Glomerular endothelial cell (primary cell): ENCODE data around the gene ZNF555. TPM values are rescaled to one million over a fixed set of nuclear protein-coding genes. Genes with fewer than 3 reads are reported as not detected.
"Not testable (repeated sequence)": the region's sequence is repeated elsewhere in the genome, so short reads cannot be mapped to it uniquely, and the experiment has no call there.

Experiments used
- DNase-seq: peaks from one replicate; pipeline ENCODE4 v3.0.0-alpha.2; 2011; ENCODE audit warnings: low read depth, low spot score; ENCODE audit errors: extremely low read depth
- total RNA-seq: library from RNA; depleted of rRNA; stranded (reverse); fragments of >200 nt; gene quantifications from 2 replicates; pipeline ENCODE4 v1.2.3, GENCODE V29; 2015

ZNF555 gene
- total RNA-seq, 1 donor from 2014 or later = 5.8 TPM

DNA sequence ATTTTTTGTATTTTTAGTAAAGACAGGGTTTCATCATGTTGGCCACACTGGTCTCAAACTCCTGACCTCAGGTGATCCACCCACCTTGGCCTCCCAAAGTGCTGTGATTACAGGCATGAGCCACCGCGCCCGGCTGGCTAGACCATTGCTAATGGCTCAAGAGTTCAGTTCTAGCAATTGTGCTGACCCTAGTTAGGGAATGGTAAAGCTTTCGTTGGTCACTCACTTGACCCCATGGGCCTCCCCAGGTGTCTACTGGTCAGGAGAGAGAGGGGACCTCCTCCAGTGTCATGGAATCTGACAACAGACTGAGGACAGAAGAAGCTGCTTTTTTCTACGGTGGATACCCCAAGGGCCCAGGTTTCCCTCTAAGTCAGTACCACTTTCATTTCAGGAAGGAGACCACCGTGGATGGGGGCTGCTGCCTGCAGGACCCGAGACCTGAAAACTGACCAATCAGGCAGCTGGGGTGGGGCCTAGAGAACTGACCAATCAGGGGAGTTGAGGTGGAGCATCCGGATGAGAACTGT lies 25.3 kb downstream of the ZNF555 start:
- DNase-seq = no peak

DNA sequence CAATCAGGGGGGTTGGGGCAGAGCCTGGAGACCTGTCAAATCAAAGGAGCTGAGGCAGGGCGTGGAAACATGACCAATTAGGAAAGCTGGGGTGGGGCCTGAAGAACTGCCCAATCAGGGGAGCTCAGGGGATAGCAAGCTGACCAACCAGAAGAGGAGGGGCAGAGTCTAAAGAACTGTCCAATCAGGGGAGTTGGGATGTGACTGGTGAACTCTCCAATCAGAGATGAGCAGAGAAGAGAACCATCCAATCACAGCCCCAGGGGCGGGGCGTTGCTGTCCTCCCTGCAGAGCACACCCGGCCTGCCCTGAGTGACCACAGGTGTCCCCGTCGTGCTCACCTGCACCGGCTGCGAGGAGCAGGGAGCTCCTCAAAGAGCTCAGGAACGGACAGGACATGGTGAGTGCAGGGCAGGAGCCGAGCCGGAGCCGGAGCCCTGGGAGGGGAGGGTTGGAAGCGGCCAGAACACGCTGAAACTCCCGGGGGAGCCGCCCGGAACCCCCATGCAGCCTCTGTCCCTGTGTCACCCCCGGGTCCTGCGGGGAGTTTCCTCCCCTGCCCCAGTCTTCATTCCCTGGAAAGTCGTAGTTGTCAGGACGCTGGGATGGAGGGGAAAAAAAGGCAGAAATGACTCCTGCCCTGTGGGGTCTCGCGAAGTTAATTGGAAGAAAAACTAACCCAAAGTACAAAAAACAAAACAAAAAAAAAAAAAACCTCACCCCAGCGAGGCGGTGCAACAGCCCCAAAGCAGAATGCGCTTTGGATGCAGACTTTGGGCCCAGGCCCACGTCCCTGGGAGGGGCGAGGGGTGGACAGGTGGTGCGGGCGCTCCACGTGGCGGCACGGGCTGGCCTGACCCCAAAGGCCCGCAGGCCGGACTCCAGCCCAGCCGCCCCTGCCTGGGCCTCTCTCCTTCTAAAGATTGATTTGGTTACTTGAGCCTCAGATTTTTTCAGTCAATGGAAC lies 26.0 kb downstream of the ZNF555 start, which contains the start of gene ZNF556:
TSS of gene ZNF556 (plus strand) at position 311 of the 967 bp plus-strand sequence. CDS start at position 398, 87 bp downstream.
- DNase-seq = no peak

DNA sequence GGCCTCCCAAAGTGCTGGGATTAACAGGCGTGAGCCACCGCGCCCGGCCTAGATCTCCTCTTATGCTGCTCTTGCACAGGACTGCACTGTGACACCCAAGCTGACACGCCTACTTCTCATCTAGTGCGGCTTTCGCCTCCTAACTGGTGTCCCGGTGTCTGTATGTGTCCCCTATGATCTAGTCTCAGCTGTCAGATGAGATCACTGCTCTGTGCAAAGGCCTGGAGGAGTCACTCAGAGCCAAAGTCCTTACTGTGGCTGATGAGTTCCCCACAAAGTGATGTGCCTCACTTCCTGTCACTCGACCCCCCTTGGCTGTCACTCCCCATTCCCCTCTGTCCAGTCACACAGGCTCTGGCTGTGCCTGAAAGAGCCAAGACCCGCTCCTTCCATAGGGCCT lies 28.3 kb downstream of the ZNF555 start:
- DNase-seq = no peak

DNA sequence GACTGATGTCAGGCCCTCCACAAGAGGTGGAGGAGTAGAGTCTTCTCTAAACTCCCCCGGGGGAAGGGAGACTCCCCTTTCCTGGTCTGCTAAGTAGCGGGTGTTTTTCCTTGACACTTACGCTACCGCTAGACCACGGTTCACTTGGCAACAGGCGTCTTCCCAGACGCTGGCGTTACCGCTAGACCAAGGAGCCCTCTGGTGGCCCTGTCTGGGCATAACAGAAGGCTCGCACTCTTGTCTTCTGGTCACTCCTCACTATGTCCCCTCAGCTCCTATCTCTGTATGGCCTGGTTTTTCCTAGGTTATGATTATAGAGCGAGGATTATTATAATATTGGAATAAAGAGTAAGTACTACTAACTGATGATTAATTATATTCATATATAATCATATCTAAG lies 30.9 kb downstream of the ZNF555 start:
- not testable (repeated sequence) for DNase-seq

DNA sequence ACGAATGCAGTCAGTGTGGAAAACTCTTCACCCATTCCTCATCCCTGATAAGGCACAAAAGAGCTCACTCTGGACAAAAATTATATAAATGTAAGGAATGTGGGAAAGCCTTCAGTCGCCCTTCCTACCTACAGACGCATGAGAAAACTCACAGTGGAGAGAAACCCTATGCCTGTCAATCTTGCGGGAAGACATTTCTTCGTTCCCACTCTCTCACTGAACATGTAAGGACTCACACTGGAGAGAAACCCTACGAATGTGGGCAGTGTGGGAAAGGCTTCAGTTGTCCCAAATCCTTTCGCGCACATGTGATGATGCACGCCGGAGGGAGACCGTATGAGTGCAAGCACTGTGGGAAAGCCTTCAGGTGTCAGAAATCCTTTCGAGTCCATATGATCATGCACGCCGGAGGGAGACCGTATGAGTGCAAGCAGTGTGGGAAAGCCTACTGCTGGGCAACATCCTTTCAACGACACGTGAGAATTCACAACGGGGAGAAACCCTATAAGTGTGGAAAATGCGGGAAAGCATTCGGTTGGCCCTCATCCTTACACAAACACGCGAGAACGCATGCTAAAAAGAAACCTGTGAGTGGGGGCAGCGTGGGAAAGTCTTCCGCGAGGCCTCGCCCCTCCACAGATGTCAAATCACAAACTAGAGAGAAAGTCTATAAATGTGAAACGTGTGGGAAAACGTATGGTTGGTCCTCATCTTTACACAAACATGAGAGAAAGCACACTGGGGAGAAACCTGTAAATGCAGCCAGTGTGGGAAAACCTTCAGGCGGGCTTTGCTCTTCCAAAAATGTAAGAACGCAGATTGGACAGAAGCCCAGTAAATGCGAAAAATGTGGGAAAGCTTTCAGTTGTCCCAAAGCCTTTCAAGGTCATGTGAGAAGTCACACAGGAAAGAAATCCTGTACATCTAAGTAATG lies 36.4 kb downstream of the ZNF555 start:
- DNase-seq = no peak

DNA sequence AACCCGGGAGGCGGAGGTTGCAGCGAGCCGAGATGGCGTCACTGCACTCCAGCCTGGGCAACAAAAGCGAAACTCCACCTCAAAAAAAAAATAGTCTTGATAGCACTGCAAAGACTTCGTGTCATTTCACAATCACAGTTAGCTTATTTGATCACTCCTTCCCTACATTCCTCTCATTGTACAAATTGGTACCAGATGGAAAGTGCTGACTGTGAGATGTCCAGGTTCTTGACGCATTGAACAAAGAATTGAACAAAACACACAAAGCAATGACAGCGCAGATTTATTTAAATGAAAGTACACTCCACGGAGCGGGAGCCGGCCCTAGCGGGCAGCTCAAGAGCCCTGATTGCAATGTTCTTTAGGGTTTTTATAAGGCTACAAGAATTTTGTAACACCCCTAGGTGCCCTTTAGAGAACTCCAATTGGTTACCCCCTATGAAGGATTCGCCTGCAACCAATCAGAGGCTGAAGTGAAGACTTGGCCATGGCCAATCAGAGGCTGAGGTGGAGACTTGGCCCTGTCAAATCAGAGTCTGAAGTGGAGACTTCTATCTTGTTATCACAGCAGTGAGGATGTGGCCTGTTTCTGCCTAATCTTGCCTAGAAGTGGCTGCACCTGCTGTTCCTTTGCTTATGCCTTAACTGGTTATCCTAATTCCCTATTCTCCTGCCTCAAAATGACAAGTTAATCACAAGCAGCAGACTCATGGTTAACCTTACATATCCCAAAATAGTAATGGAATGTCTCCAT lies 42.6 kb downstream of the ZNF555 start:
- no peak for DNase-seq

DNA sequence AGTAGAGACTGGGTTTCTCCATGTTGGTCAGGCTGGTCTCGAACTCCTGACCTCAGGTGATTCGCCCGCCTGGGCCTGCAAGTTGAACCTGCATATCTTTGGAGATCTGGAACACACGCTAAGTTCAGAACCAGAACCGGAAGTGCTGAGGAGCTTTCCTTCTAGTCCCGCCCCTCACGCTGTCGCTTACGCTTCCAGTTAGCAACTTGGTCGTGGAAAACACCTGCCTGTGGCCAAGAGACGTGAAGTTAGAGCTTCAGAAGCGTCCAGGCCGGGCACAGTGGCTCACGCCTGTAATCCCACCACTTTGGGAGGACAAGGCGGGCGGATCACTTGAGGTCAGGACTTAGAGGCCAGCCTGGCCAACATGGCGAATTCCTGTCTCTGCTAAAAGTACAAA lies 44.5 kb downstream of the ZNF555 start:
- DNase-seq = no peak

DNA sequence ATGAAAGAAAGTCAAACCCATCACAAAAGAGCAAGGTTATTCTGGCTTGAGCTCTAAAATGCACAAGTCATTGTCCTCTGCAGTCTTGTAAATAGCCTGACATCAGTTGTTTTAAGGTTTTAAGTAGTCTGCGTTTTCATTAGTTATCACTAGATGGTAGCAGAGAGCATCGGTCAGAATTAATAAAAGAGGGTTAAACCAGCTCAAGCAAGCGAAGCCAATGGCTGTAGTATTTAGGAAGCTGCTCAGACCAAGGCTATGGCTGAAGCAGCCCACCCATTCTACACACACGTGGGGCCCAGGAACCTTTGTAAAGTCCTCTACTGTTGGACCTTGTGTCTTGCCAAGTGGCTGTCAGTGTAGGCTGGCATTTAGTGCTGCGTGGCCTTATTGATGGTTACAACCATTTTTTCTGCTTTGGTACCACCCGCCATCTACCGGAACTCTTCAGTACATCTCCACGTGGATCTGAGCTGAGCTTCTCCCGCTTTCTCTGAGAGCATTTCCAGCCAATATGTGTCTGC lies 46.2 kb downstream of the ZNF555 start:
- DNase-seq = peak; percentile 73

DNA sequence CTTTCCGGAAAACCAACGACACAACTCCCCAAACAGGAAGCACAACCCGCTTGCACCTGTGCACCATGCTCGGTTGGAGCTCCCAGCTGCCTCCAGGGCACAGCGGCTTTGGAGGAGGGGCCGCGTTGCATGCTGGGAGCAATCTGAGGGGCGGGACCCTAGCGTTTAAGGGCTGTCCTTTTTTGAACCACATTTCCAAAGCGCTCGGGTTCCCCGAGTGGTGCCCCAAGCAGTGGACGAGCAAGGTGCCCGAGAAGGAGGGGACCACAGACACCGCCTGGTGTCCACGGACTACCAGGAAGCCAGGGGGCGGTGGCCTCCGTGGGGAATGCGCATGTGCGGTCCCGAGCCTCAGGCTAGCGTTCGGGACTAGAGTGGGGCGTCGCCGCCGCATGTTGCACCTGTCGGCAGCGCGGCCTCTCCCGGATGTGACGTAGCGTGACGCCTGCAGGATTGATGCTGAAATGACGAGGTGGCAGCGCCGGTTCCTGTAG lies 47.5 kb downstream of the ZNF555 start:
- DNase-seq = no peak

DNA sequence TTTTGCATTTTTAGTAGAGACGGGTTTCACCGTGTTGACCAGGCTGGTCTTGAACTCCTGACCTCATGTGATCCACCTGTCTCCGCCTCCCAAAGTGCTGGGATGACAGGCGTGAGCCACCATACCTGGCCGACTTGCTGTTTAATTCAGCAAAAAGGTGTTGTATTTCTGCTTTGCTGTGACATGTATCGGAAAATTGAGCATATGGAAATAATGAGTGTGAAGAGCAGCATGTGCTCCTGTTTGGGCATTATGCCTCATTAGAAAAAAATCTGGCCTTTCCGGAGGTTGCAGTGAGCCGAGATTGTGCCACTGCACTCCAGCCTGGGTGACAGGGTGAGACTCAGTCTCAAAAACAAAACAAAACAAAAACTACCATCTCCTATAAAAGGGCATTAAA lies 49.3 kb downstream of the ZNF555 start:
- not testable (repeated sequence) for DNase-seq

DNA sequence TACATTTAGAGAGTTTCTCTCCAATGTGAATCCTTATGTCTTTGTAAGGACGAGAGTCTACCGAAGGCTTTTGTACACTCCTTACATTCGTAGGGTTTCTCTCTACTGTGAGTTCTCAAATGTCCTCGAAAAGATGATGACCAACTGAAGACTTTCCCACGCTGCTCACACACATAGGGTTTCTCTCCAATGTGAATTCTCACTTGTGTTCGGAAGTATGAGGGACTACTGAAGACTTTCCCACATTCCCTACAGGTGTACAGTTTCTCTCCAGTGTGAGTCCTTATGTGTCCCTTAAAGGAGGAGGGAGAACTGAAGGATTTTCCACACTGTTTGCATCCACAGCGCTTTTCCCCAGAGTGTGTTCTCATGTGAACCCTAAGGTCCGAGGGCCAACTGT lies 55.4 kb downstream of the ZNF555 start:
- no peak for DNase-seq

DNA sequence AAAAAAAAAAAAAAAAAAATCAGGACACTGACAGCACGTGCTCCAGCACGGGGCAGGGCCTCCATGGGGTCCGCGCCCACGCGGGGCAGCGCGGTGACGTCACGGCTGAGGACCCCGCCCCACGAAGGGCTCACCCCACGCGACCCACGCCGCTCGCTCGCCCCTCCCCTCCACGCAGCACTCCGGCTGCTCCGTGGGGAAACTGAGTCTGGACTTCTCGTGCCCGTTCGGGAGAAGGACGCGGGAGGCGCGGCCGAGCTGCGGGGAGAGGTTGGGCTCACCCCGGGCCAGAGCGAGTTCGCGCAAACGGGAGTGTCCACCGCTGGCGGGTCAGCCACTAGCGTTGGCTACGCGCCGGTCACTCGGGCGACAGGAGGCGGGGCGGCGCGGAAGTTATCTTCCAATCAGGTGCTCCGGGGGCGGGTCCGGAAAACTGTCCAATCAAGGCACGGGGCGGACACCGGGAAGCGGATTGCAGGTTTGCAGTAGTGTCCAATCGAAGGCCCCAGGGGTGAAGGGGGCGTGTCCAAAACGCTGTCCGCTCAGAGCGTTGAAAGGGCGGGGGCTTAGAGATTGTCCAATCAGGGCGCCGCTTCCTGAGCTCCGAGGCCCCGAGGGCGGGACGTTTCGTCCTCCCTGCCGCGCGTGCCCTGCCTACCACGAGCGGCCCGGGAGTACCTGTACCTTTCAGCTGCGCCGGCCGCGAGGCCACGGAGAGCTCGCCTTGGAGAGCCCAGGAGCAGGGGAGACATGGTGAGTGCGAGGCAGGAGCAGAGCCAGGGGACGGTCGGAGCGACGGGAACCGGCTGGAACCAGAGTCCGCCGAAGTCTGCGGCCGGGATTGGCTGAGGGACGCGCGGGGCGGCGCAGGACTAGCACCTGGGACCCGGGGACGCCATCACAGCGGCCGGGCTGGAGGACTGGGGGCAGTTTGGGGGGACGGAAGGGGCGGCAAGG lies 59.3 kb downstream of the ZNF555 start, which contains the start of gene ZNF57:
TSS of gene ZNF57 (plus strand) at position 633 of the 957 bp plus-strand sequence. CDS start at position 751, 118 bp downstream.
- DNase-seq = peak; percentile 94

DNA sequence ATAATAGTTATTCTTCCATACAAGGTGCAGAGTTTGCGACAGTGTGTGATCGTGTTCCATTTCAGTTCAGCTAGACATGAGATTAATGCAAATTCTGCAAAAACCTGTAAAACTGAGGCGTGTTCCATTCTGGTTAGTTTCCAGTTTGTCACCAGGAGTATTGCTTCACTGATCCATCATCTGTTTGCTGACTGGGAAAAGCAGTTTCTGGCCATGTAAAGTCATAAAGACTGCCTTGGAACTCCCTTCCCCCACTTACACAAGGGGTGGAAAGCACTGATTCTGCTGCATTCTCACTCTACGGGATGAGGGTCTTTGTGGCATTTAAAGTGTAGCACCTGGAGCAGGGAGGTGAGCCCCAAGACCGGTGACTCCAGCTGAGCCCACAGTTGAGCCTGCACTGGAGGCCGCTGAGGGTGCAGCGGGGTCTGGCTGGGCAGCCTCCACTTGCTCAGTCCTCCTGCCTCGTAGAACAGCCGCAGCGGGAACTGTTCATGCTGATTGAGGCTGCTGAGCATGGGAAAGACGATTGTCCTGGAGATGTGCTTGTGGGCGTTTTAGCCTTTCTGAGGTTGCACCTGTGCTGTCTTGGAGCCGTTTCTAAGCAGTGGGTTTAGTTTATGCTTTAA lies 61.4 kb downstream of the ZNF555 start:
- DNase-seq = no peak

DNA sequence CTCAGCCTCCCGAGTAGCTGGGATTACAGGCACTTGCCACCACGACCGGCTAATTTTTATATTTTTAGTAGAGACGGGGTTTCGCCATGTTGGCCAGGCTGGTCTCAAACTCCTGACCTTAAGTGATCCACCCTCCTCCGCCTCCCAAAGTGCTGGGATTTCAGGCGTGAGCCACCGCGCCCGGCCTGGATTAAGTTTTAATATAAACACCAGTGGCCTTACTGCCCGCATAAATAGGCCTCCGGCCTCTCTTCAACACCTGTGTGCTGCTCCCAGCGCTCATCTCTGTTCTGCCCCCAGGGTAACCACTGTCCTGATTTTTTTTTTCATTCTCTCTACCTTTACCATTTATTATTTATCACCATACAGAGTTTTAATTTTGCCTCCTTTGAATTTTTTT lies 62.1 kb downstream of the ZNF555 start:
- not testable (repeated sequence) for DNase-seq

DNA sequence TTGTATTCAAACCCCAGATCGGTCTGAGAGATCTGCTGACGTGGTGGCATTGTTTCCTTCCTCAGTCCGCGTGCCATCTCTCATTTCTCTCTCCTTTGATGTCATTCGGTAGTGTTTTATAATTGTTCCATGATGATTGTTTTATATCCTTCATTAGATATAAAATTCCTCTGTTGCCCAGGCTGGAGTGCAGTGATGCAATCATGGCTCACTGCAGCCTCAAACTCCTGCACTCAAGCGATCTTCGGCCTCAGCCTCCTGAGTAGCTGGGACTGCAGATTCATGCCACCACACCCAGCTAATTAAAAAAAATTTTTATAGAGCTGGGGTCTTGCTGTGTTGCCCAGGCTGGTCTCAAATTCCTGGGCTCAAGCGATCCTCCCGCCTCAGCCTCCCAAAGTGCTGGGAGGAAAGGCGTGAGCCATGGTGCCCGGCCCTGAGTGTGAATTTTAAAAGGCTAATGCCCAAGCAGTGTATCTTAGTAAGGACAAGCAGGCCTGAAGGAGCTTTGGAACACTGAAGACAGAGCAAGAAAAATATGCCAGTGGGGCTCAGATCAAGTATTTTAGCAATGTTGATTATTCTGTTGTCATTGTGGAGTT lies 64.7 kb downstream of the ZNF555 start:
- no peak for DNase-seq

DNA sequence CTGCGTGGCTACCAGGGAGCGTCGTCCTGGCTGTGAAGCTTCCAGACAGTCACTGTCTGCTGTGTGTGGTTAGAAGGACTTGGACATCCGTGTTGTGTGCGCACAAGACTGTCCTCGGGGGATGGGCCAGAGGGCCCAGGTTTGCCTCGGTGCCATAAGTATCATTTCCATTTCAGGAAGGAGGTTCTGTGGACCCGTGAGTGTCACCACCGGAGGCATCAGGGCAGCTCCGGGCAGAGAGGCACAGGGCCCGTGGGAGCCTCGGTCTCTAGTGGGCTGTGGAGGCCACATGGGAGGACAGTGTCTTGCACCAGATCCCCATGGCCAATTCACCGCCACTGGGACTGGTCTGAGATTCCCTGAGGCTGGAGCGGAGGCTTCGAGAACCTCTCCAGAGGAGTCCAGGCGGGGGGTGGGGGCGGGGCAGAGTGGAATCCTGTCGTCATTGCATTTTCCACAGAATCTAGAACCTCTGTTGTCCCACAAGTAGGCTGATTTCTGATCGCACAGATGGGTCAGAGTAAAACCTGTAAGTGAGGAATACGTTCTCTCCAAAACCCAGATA lies 65.4 kb downstream of the ZNF555 start:
- no peak for DNase-seq
